Gastroesophageal sphincter (tissue), 3 donors: ENCODE data around the gene CCR7.

ENCODE experiments used
- CTCF ChIP-seq, 4 experiments: fragments of 200-600 bp in 2 of 4; fragments of 450-650 bp in 2 of 4; sonication (generic) in 1 of 4; IDR thresholded peaks; one replicate each; pipeline ENCODE4 v1.5.1; 2017 to 2019; ENCODE audit warnings: antibody characterized with exemption in 4 of 4, mild to moderate bottlenecking in 2 of 4, moderate library complexity in 2 of 4
- EP300 ChIP-seq: sonication (generic); formaldehyde crosslinking; IDR thresholded peaks from one replicate; pipeline ENCODE4 v1.6.1; 2017; ENCODE audit warnings: antibody characterized with exemption, mild to moderate bottlenecking

- TF ChIP-seq CTCF (IDR thresholded peaks at IDR 0.05): no peak
- no peak for TF ChIP-seq EP300
Observed at GRCh38 chr17:40535924-40536294, 29.4 kb downstream of the CCR7 start.
